GM21786 (cell line): ENCODE data around the gene ST6GALNAC5.
A peak's percentile ranks its signal among the peaks of the same experiment; 100 is the strongest.
"Not testable (repeated sequence)": the region's sequence is repeated elsewhere in the genome, so short reads cannot be mapped to it uniquely, and the experiment has no call there.

ENCODE experiments used
- ATAC-seq: cut with Tn5 transposase; IDR thresholded peaks from one replicate; pipeline ENCODE4 v1.9.1; 2021; ENCODE audit not compliant: unreplicated experiment

The ST6GALNAC5 gene

DNA sequence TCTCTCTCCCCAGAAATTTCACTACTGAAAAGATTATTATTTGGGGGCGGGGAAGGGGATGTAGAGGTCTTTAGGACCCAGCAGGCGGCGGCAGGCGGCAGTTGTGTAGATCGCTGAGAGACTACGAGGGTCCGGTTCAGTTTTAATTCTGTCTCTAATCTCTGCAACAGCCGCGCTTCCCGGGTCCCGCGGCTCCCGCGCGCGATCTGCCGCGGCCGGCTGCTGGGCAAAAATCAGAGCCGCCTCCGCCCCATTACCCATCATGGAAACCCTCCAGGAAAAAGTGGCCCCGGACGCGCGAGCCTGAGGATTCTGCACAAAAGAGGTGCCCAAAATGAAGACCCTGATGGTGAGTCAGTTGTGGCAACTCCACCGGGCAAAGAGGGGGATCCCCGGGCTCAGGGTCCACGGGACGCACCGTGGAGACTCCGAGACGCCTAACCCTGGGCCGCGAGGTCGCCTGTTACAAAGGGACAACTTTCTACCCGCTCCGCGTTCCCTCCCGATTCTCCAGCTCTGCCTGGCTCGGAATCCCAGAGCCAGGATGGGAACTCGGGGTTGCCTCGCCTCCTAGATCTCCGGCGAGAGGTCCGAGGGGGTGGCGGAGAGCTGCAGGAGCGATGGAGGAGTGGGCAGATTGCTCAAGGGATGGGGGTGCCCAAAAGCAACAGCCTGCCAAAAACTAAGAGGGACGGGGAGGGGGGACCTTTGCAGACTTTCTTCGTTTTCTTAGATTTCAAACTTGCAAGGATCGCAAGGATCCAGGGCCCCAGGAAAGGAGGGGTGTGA is at the start of gene ST6GALNAC5:
Gene ST6GALNAC5 (plus strand): TSS at position 139 of the 789 bp plus-strand sequence.
- ATAC-seq = no peak

GRCh38 chr1:76820028-76820427 is 47.3 kb upstream of the ST6GALNAC5 start:
- no peak for ATAC-seq

DNA sequence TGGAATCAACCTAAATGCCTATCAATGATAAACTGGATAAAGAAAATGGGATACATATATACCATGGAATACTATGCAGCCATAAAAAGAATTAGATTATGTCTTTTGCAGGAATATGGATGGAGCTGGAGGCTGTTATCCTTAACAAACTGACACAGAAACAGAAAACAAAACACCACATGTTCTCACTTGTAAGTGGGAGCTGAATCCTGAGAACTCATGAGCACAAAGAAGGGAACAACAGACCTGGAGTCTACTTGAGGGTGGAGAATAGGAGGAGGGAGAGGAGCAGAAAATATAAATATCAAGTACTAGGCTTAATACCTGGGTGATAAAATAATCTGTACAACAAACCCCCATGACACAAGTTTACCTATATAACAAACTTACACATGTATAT is 44.3 kb upstream of the ST6GALNAC5 start:
- not testable (repeated sequence) for ATAC-seq

DNA sequence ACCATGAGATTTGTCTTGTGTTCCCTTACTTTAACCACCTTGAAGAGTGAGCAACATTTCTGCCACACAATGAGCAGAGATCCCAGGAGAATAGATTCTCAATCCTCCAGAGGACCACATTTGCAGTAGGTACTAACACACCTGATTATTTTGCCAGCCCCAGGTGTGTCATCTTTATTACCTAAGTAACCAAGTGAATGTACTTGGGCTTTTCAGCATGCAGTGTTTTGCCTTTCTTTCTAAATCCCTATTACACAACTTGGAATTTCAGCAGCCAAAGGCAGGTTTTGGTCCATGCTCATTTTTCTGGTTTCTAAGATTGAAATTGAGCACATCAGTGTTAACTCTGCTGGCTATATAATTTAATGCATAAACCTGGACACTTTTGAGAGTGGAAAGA is 43.2 kb upstream of the ST6GALNAC5 start:
- no peak for ATAC-seq

DNA sequence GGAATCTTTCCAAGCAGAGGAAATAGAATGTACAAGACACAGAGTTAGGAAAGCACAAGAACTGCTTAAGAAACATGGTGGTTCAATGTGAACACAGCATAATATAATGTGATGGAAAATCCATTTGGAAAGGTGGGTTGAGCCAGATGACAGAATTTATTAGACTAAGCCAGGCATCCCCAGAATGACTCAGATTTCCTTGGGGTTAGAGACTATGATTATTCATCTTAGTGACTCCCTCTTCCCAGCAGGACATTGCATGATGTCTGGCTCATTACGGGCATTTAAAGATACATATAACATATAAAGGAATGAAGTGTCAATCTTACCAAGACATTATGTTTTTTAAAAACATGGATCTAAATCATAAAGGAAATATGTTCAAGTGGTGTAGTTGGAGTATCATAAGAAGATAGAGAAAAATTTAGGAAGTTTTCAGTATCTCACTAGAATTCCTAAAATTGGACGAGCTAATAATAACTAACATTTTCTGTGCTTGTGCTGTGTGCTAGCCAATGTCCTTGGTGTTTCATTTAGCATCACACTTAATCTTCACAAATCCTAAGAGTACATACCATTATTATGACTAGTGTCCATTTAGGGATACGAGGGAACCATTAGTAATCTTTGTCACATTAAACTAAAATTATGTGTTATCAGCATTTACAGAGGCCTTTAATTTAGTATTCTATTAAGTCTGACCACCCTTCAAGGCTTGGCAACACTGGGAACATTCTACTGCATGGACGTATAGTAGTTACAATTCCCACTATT is 41.0 kb upstream of the ST6GALNAC5 start:
- no peak for ATAC-seq

- no peak for ATAC-seq
These were observed 40.2 kb upstream of the ST6GALNAC5 start for GRCh38 chr1:76827066-76827465.

DNA sequence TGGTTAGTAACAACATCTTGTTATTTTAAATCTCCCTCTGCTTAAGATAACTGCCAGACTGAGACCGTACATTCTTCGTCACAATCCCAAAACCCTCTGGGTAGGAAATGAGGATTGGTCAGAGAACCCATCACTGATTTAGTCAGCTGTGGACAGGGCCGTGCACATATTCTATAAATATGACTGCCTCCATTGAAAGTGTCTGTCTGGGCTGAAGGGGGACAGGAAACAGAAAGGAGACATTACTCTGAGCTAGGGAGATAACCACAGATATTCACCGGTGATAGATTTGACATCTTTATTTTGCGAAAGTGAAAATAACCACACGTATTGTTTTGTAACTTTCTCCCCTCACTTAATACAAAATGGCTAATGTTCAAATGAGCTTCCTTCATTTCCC is 36.9 kb upstream of the ST6GALNAC5 start:
- peak; percentile 68 for ATAC-seq

GRCh38 chr1:76832521-76832920 is 34.8 kb upstream of the ST6GALNAC5 start:
- ATAC-seq = no peak

- no peak for ATAC-seq
These were observed 34.1 kb upstream of the ST6GALNAC5 start for GRCh38 chr1:76833151-76833550.

DNA sequence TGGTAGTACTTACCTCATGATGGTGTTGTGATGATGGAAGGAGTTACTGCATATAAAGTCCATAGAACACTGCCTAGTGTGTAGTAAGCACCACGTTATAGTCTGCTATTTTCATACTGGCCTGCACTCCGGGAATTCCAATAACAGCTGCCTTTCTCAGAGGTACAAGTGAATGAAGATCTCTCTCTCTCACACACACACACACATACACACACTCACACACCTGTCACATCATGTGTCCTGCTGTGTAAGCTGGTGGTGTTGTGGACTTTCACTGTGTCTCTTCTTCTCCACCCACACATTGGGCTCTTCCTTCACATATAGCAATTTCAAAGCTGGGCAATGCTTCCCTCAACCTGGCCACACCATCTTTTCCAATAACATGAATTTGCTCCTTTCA is 33.4 kb upstream of the ST6GALNAC5 start:
- ATAC-seq = no peak

GRCh38 chr1:76835203-76835602 is 32.1 kb upstream of the ST6GALNAC5 start:
- ATAC-seq = no peak

GRCh38 chr1:76840278-76840677 is 27.0 kb upstream of the ST6GALNAC5 start:
- no peak for ATAC-seq

DNA sequence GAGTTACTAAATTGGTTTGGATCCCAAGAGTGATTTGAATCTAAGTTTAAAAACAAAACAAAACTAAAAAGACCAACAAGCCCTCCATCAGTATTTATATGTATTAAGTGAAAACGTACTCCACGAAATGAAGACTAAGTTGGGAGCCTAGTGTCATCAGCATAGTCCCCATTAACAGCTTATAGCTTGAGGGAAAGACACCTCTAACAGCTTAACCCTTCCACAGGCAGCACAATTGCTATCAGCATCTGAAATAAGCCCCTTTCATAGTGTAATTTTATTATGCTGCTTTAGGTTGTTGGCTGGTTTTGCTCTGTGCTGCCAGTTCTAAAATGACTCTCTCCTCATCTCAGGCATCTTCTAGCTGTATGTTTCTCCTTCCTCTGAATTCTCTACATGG is 25.8 kb upstream of the ST6GALNAC5 start:
- no peak for ATAC-seq

- ATAC-seq = no peak
These were observed 23.3 kb upstream of the ST6GALNAC5 start for GRCh38 chr1:76843821-76844464.

- no peak for ATAC-seq
These were observed 13.0 kb upstream of the ST6GALNAC5 start for GRCh38 chr1:76854255-76854654.

GRCh38 chr1:76856104-76856503 is 11.2 kb upstream of the ST6GALNAC5 start:
- no peak for ATAC-seq

- no peak for ATAC-seq
These were observed 10.1 kb upstream of the ST6GALNAC5 start for GRCh38 chr1:76857138-76857537.

GRCh38 chr1:76857973-76858372 is 9.3 kb upstream of the ST6GALNAC5 start:
- ATAC-seq = no peak

GRCh38 chr1:76861149-76861548 is 6.1 kb upstream of the ST6GALNAC5 start:
- ATAC-seq = no peak

GRCh38 chr1:76862447-76862846 is 4.8 kb upstream of the ST6GALNAC5 start:
- ATAC-seq = no peak

DNA sequence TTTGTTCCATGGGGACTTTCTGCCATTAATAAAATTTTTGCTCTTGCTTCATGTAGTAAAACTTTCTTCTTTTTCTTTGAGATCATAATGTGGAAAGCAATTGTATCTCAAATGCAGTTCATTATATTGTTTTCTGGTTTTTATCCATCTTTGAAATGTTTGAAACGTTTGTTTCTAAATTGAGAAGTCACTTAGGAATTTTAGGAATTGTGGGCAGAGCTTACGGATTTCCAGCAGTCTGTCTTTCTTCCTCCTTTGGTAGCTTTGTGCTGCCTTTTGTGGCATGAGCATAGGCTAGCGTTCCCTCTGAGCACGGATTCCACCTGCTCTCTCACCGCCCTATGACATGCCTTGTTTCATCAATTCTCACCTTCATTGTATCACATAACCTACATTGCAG is 2.9 kb upstream of the ST6GALNAC5 start:
- no peak for ATAC-seq
